A673 (cell line): ENCODE measurements around the gene SLC25A43.

Experiments
- CTCF ChIP-seq: fragments of 300-800, 200-600 bp; sonication (generic); conservative IDR thresholded peaks from 2 replicates; pipeline ENCODE4 v1.5.1; 2017; ENCODE audit warnings: low read depth, mild to moderate bottlenecking, antibody characterized with exemption, low read length, moderate library complexity, mixed read lengths
- EZH2 ChIP-seq: fragments of 200-600 bp; sonication (generic); IDR thresholded peaks from 2 replicates; pipeline ENCODE4 v1.6.1; 2017; ENCODE audit warnings: borderline replicate concordance, low read depth, mild to moderate bottlenecking, mixed read lengths, antibody characterized with exemption, low read length; ENCODE audit not compliant: poor library complexity, severe bottlenecking

GRCh38 chrX:119410854-119411253 is 11.7 kb downstream of the SLC25A43 start:
- TF ChIP-seq CTCF (no peak), EZH2 (no peak)
